Lung (tissue), 12 donors: ENCODE data around the gene RCSD1. TPM values are rescaled to one million over a fixed set of nuclear protein-coding genes. Genes with fewer than 3 reads are reported as not detected.

Experiments
- ATAC-seq: fragments of 200-7000 bp; cut with Tn5 transposase; one replicate; pipeline ENCODE4 v1.9.1; 2020; ENCODE audit warnings: moderate number of reproducible peaks; ENCODE audit not compliant: insufficient read depth, low FRiP score
- DNase-seq, 3 donors: peaks; one replicate each; pipeline ENCODE4 v3.0.0-alpha.2; 2013 to 2017
- H3K27ac ChIP-seq, 2 donors: one replicate each; pipeline ENCODE4 v1.5.1; 2013; ENCODE audit warnings: mild to moderate bottlenecking in 2 of 2, moderate library complexity in 2 of 2, control low read depth in 1 of 2, inconsistent platforms in 1 of 2, low read depth in 1 of 2, low read length in 1 of 2
- H3K27me3 ChIP-seq, 3 donors: one replicate each; pipeline ENCODE4 v1.5.1; 2013; ENCODE audit warnings: low read length in 2 of 3; ENCODE audit not compliant: control insufficient read depth in 3 of 3, insufficient read depth in 3 of 3
- H3K36me3 ChIP-seq, 4 donors: one replicate each; pipeline ENCODE4 v1.5.1; 2013; ENCODE audit warnings: low read length in 4 of 4, mild to moderate bottlenecking in 1 of 4, moderate library complexity in 1 of 4; ENCODE audit not compliant: control insufficient read depth in 4 of 4, insufficient read depth in 4 of 4
- H3K4me1 ChIP-seq, 5 donors: one replicate each; pipeline ENCODE4 v1.5.1; 2013; ENCODE audit warnings: low read length in 5 of 5, mild to moderate bottlenecking in 2 of 5, moderate library complexity in 1 of 5; ENCODE audit not compliant: control insufficient read depth in 5 of 5, insufficient read depth in 5 of 5
- H3K4me3 ChIP-seq: one replicate; pipeline ENCODE4 v1.5.1; 2013; ENCODE audit warnings: mild to moderate bottlenecking, control low read depth, moderate library complexity
- H3K9ac ChIP-seq, 2 donors: one replicate each; pipeline ENCODE4 v1.5.1; 2013; ENCODE audit warnings: low read length in 2 of 2, control low read depth in 1 of 2; ENCODE audit not compliant: insufficient read depth in 1 of 2
- H3K9me3 ChIP-seq, 4 donors: one replicate each; pipeline ENCODE4 v1.5.1; 2013; ENCODE audit warnings: low read length in 3 of 4, mild to moderate bottlenecking in 1 of 4, moderate library complexity in 1 of 4; ENCODE audit not compliant: control insufficient read depth in 4 of 4, insufficient read depth in 3 of 4
- WGBS, 2 donors: extraction: QIAGEN DNeasy Blood & Tissue Kit; methylation state at CpG; one replicate each; pipeline ENCODE4 v1.1.7; 2013; 5-methylcytosine and 5-hydroxymethylcytosine counted together
- polyA plus RNA-seq, 2 donors: library from polyadenylated mRNA; stranded (reverse); fragments of 200-250 nt; gene quantifications; one replicate each; pipeline ENCODE4 v1.2.1, GENCODE V29; 2013
- total RNA-seq, 2 donors: library from RNA; depleted of rRNA in 1 of 2; stranded (reverse); fragments of >200 nt in 1 of 2; gene quantifications; one replicate each; pipeline ENCODE4 v1.2.1, GENCODE V29; 2014 to 2021
- TF ChIP-seq, protein P1 (sequence below): IDR thresholded peaks from 2 replicates; pipeline ENCODE4 v1.5.1; 2012; ENCODE audit warnings: mild to moderate bottlenecking; ENCODE audit errors: control extremely low read depth, extremely low read depth
- donor health status: control.
- donor health status: control.
- donor health status: Bipolar disorder and iron deficiency.
- donor health status: healthy.
- donor health status: DM: yes; HTN: yes; CAD: no.

The RCSD1 gene
- total and polyA plus RNA-seq, 4 donors, result 7.6 to 29.4 (median 23.8) TPM

DNA sequence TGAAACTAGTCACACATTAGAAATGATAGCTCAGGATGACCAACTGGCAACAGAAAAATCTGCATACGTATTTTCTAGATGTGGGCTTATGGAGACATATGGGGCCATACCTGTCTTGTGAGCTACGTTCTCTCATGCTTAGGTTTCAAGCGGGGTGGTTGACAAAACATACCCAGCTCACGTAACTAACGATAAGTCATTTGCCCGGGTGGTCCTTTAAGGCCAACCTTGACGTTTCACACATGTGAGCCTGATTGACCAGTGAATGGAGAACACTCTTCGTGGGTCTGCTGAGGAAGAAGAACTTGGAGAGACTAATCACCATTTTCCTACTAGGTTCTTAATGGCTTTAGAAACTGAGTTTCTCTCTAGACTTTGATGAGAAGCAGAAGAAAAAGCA lies 13.5 kb upstream of the RCSD1 start:
- Histone ChIP-seq H3K4me1 (peaks cover 0 to 12% (median 3%) of the 10 kb centered on the region in 5 donors), H3K4me3 (no peak overlapping the region), H3K27ac (peak overlapping the region; percentile 34 to 67), H3K36me3 (no peaks in the 10 kb centered on the region), H3K9ac (no peak overlapping the region), H3K9me3 (peaks cover 0 to 4% (median 0%) of the 10 kb centered on the region in 4 donors), H3K27me3 (no peaks in the 10 kb centered on the region)
- 80 to 89% methylated on average over 8 of the region's 8 CpGs for WGBS, 2 donors
- DNase-seq, result no peak
- ATAC-seq, result no peak
- TF ChIP-seq, protein P1, sequence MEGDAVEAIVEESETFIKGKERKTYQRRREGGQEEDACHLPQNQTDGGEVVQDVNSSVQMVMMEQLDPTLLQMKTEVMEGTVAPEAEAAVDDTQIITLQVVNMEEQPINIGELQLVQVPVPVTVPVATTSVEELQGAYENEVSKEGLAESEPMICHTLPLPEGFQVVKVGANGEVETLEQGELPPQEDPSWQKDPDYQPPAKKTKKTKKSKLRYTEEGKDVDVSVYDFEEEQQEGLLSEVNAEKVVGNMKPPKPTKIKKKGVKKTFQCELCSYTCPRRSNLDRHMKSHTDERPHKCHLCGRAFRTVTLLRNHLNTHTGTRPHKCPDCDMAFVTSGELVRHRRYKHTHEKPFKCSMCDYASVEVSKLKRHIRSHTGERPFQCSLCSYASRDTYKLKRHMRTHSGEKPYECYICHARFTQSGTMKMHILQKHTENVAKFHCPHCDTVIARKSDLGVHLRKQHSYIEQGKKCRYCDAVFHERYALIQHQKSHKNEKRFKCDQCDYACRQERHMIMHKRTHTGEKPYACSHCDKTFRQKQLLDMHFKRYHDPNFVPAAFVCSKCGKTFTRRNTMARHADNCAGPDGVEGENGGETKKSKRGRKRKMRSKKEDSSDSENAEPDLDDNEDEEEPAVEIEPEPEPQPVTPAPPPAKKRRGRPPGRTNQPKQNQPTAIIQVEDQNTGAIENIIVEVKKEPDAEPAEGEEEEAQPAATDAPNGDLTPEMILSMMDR, result no peak

DNA sequence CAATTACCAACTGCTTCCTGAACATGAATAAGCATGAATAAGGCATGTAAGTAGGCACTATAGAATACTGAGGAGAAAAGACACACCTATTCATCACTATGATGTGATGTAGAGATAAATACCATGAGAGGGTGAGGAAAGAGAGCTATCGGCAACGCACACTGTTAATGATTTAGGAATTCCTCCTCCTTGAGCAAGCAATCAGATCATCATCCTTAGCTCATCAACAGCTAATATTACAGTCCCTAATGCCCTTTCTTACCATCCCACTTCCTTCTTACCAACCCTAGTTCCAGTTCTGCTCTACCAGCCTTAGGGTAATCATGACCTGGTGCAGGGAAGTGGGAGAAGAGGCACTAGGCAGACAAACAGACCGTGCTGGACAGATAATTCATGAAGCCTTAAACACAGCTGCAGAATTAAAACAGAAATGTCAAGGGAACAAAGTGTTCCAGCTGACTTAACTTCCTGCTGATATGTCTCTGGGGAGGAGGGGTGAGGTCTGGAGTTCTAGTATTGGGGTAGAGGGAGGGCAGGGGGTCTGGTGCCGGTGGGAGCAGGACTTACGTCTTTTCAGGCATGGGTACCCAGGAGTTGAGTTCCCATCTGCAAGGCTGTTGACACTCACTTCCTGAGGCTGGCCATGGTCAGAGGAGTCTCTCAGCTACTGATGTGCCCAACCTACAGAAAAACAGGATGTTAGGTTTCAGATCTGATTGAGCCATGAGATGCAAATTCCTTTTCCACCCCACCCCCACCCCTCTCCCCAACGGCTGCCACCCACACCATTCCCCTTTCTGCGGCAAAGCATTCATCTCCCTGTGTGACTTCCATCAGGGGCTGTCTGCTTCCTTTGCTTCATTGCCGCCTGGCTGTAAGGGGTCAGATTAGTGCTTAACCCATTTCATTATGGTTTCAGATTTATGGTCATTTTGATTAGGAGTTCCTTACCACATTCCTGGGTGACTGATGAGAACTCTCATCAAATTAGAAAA lies 12.6 kb upstream of the RCSD1 start:
- Histone ChIP-seq H3K9me3 (peaks cover 0 to 4% (median 0%) of the 10 kb centered on the region in 4 donors), H3K4me3 (no peak overlapping the region), H3K27me3 (no peaks in the 10 kb centered on the region), H3K4me1 (peaks cover 0 to 15% (median 3%) of the 10 kb centered on the region in 5 donors), H3K27ac (peak overlapping the region; percentile 34 to 72), H3K9ac (no peak overlapping the region), H3K36me3 (no peaks in the 10 kb centered on the region)
- TF ChIP-seq, protein P1, result no peak
- WGBS, 2 donors, result 9 to 31% methylated on average over 8 of the region's 8 CpGs
- ATAC-seq (peak; percentile 72), DNase-seq (peak in 2 of 3 donors; percentile 40 to 63)

DNA sequence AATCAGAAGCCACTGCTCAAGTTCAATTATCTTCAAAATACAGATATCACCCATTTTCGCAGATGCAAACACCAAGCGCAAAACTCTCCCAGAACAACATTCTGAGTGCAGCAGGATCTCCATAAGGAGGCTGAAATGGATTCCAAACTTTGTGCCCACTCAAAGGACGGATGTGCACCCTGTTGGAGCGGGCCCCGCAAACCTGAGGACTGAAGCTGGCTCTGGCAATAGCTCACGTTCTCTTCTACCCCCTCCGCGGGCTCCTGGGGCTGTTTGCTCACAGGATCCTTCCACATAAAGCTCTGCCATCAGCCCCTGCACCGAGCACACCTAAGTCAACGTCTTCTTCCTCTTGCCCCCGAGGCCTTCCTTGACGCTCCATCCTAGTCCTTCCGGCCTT lies 11.7 kb upstream of the RCSD1 start:
- DNase-seq (no peak), ATAC-seq (no peak)
- WGBS, 2 donors, result 70 to 83% methylated on average over 13 of the region's 13 CpGs
- Histone ChIP-seq H3K4me1 (peaks cover 0 to 15% (median 3%) of the 10 kb centered on the region in 5 donors), H3K27me3 (no peaks in the 10 kb centered on the region), H3K9me3 (peaks cover 0 to 4% (median 0%) of the 10 kb centered on the region in 4 donors), H3K36me3 (no peaks in the 10 kb centered on the region), H3K27ac (no peak overlapping the region), H3K4me3 (no peak overlapping the region), H3K9ac (no peak overlapping the region)
- TF ChIP-seq, protein P1, result no peak
